ENCODE measurements around the gene LMNTD2.

LMNTD2 gene

DNA sequence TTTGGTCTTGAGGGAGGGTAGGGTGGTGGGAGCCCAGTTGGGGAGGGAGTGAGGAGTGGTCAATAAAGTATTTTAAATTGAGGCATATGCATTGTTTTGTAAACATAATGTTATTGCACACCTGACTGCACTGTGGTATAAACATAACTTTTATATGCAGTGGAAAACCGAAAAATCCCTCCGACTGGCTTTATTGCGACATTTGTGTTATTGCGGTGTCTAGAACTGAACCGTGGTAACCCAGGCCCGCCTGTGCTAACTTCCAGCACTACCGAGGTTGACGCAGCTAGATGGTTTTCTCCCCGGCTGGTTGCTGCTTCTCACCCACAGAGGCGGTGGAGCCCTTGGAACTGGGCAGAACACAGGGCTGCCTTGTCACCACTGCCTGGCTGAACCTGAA lies 45.9 kb downstream of the LMNTD2 start:
- DNase-seq (ENCODE audit: low read depth in 3 of 3), result no peak

DNA sequence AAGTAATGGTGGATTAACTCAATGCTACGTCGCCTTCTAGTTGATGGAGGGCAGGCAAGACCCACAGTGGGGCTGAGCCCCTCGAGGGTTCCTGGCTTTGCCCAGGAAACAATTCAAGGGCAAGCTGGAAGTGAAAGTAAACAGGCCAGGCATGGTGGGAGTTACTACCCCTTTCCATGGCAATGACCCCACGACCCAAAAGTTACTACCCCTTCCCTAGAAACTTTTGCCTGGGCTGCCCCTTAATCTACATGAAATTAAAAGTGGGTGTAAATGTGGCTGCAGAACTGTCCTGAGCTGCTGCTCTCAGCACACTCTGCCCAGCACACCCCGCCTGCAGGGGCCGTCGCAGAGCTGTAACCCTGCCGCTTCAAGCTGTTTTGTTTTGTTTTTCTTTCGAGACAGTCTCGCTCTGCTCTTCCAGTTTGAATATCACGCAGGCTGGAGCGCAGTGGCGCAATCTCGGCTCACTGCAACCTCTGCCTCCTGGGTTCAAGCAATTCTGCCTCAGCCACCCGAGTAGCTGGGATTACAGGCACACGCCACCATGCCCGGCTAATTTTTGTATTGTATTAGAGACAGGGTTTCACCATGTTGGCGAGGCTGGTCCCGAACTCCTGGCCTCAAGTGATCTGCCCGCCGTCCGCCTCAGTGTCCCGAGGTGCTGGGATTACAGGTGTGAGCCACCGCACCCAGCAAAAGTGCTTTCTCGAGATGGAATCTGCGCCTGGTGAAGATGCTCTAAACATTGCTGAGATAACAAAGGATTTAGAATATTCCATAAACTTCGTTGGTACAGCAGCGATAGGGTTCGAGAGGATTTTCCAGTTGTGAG lies 47.6 kb downstream of the LMNTD2 start:
- DNase-seq (ENCODE audit: low read depth in 3 of 3), result no peak

DNA sequence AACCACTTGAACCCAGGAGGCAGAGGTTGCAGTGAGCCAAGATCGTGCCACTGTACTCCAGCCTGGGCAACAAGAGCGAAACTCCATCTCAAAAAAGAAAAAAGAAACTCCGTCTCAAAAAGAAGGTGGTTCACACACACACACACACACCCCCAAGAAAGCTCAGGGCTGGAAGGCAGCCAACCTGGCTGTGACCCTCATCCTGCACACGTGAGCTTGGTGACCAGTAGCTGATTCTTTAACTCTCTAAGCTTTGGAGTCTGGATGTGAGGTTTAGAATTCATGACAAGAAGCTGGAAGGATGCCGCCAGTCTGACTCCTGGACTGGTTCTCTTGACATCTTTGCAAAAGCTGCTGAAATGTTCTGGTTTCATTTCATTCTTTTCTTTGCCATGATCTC lies 51.6 kb downstream of the LMNTD2 start:
- no peak for DNase-seq (ENCODE audit: low read depth in 3 of 3)

DNA sequence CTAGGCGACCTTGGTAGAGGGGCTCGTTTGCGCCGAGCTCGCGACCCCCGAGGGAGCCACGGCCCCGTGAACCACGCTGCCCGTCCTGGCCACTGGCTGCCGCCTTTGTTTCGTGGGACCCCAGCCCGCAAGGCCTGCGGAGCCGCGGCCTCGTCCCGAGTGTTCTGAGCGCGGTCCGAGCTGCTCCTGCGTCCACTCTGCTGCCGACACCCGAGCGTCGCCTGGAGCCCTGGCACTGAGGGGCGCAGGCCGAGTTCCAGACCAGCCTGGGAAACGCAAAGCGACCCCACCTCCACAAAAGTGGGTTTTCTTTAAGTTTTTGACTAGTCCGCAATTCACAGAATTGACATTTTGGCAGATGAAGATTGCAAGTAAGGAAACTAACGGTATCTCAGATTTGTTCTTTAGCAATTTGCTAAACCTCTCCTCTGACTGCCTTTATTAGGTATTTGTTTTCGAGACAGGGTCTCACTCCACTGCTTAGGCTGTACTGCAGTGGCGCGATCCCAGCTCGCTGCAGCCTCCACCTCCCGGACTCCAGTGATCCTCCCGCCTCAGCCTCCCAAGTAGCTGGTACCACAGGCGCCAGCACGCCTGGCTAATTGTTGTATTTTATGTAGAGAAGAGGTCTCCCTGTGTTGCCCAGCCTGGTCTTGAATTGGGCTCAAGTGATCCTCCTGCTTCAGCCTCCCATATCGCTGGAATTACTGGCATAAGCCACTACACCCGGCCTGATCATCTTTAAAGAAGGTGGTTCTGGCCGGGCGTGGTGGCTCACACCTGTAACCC lies 52.6 kb downstream of the LMNTD2 start:
- DNase-seq (ENCODE audit: low read depth in 3 of 3), result no peak

DNA sequence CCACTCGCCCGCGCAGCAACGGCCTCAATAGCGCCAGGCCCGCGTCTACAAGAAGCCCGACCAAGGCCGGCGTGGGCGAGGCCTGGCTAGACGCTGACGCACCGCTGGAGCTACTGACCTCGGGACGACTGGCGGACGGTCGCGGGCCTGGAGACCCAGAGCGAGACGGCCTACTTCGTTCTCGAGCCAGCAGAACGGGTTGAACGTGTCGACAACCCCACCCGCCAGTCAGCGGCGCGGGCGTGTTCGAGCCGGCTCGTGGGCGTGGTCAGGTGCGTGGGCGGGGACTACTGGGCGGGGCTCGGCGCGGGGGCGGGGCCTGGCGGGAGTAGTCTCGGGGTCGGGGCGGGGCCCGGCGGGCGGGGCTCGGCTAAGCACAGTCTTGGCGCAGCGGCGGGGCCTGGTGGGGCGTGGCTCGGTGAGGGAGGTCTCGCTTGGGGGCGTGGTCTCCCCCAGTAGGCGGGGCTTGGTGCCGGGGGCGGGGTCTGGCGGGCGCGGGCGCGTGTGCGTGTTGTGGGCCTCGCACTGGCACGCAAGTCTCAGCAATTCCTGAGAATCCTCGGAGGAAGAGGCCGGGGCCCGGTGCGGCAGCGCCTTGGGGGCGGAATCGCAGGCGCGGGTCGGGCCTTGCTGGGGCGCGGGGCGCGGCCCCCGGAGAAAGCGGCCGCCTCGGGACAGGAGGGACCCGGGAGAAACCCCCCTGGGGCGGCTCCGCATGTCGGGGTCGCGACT lies 53.4 kb downstream of the LMNTD2 start, which contains the start of gene RNH1:
Gene RNH1 (minus strand): TSS at position 248 of the 732 bp plus-strand sequence. CDS start 5,080 bp downstream, outside the sequence.
- DNase-seq (ENCODE audit: low read depth in 3 of 3), result peak; percentile 98 to 100 (median 100)

DNA sequence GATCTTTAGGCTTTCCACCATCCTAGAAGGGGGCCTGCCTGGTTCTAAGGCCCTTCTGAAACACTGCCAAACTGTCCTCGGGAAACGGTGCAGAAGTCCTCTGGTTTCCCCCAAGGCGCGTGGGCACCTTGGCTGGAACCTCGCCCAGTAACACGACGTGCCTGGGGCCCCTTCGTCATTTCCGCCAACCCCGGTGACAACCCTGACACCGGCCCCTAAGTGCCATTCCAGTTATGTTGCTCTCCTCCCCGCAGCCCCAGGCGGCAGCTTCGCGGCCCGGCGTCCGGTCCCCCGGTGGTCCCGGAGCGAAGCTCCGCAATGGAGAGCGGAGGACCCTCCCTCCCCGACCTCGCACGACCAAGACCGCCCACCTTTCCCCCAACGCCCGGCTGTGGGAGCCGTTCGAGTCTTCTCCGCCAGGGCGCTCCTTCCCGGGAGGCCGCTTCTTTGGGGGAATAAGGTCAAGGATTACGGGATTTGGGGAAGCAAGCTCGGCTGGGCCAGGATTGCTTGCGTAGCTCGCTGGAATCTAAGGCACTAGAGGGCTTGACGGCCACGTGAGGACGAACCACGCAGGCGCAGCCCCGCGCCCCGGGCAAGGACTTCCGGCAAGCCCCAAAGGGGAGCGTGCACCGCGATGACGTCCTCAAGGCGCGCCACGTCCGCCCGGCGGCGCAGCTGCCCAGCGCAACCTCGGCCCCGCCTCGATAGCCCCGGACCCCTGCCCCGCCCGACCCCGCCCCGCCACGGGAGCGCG lies 54.1 kb downstream of the LMNTD2 start:
- peak; percentile 95 to 97 (median 97) for DNase-seq (ENCODE audit: low read depth in 3 of 3)

DNA sequence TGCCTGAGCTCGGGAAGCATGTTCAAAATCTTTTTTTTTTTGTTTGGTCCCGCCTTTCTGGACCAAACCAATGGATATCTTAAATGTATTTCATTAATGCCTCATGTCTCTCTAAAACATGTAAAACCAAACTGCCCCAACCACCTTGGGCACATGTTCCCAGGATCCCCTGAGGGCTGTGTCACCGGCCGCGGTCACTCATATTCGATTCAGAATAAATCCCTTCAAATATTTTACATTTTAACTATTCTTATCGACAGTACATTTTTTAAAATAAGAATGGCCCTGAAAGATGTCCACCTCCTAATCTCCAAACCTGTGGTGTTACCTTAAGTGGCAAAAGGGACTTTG lies 55.6 kb downstream of the LMNTD2 start:
- no peak for DNase-seq (ENCODE audit: low read depth in 3 of 3)

Data from stimulated activated CD4-positive, alpha-beta T cell treated with anti-CD3 and anti-CD28 coated beads, TNF-alpha, amount 100 ng/mL, for 48 hours (primary cell).